ENCODE results near the gene MED22. TPM values are rescaled to one million over a fixed set of nuclear protein-coding genes. Genes with fewer than 3 reads are reported as not detected.

Gene MED22
- total and polyA plus RNA-seq, 2 donors from 2014 or later = 24.6 to 32.7 TPM

GRCh38 chr9:133290751-133291302, 57.1 kb downstream of the MED22 start:
- Histone ChIP-seq H3K4me1 (ENCODE audit: control insufficient read depth in 2 of 3, insufficient read depth in 2 of 3, low read depth in 1 of 3, low read length in 3 of 3) (no peaks in the 10 kb centered on the region), H3K27ac (ENCODE audit: low read depth in 2 of 2, low read length in 2 of 2) (no peak overlapping the region), H3K36me3 (ENCODE audit: control insufficient read depth in 2 of 3, insufficient read depth in 3 of 3, low read length in 3 of 3) (no peaks in the 10 kb centered on the region), H3K9ac (ENCODE audit: low read length in 3 of 3) (no peak overlapping the region), H3K27me3 (ENCODE audit: control insufficient read depth, insufficient read depth, low read length) (no peaks in the 10 kb centered on the region), H3K4me3 (ENCODE audit: low read length in 3 of 3) (no peak overlapping the region), H3K9me3 (ENCODE audit: control insufficient read depth in 2 of 3, insufficient read depth in 1 of 3, low read length in 3 of 3) (no peaks in the 10 kb centered on the region)
- TF ChIP-seq CTCF (IDR thresholded peaks at IDR 0.05; ENCODE audit: borderline replicate concordance, extremely low read depth, insufficient read depth) = no peak
- FAIRE-seq (no peak), DNase-seq (no peak)
- intact Hi-C loops (cut with DNase I) = no loop called here

Other genes starting within 250 kb of the MED22 start
- 43.3 TPM for gene RALGDS, start 226.9 kb downstream of the MED22 start, total RNA-seq
- gene RALGDS, start 226.9 kb downstream of the MED22 start, polyA plus RNA-seq (ENCODE audit: insufficient read depth, low read depth, low replicate concordance) = 13.0 TPM
- gene GBGT1, start 184.2 kb downstream of the MED22 start, total RNA-seq = 21.6 TPM
- gene GBGT1, start 184.2 kb downstream of the MED22 start, polyA plus RNA-seq (ENCODE audit: insufficient read depth, low read depth, low replicate concordance) = 7.9 TPM
- gene OBP2B, start 138.9 kb downstream of the MED22 start, total RNA-seq = not detected
- gene OBP2B, start 138.9 kb downstream of the MED22 start, polyA plus RNA-seq (ENCODE audit: insufficient read depth, low read depth, low replicate concordance) = not detected
- gene ABO, start 72.9 kb downstream of the MED22 start, total RNA-seq = 29.0 TPM
- gene ABO, start 72.9 kb downstream of the MED22 start, polyA plus RNA-seq (ENCODE audit: insufficient read depth, low read depth, low replicate concordance) = 25.0 TPM
- gene SURF6, start 11.9 kb downstream of the MED22 start, total RNA-seq = 17.3 TPM
- 16.8 TPM for gene SURF6, start 11.9 kb downstream of the MED22 start, polyA plus RNA-seq (ENCODE audit: insufficient read depth, low read depth, low replicate concordance)
- gene RPL7A, start 87 bp upstream of the MED22 start, total RNA-seq = 1,502 TPM
- gene RPL7A, start 87 bp upstream of the MED22 start, polyA plus RNA-seq (ENCODE audit: insufficient read depth, low read depth, low replicate concordance) = 2,097 TPM
- gene SURF1, start 8.4 kb upstream of the MED22 start, total RNA-seq = 45.0 TPM
- gene SURF1, start 8.4 kb upstream of the MED22 start, polyA plus RNA-seq (ENCODE audit: insufficient read depth, low read depth, low replicate concordance) = 165 TPM
- gene SURF2, start 8.4 kb upstream of the MED22 start, total RNA-seq = 23.5 TPM
- gene SURF2, start 8.4 kb upstream of the MED22 start, polyA plus RNA-seq (ENCODE audit: insufficient read depth, low read depth, low replicate concordance) = 61.2 TPM
- gene SURF4, start 27.9 kb upstream of the MED22 start, total RNA-seq = 138 TPM
- gene SURF4, start 27.9 kb upstream of the MED22 start, polyA plus RNA-seq (ENCODE audit: insufficient read depth, low read depth, low replicate concordance) = 121 TPM
- 1.9 TPM for gene STKLD1, start 28.2 kb upstream of the MED22 start, total RNA-seq
- 4.0 TPM for gene STKLD1, start 28.2 kb upstream of the MED22 start, polyA plus RNA-seq (ENCODE audit: insufficient read depth, low read depth, low replicate concordance)
- 17.5 TPM for gene REXO4, start 69.9 kb upstream of the MED22 start, total RNA-seq
- 18.6 TPM for gene REXO4, start 69.9 kb upstream of the MED22 start, polyA plus RNA-seq (ENCODE audit: insufficient read depth, low read depth, low replicate concordance)
- gene ADAMTS13, start 74.2 kb upstream of the MED22 start, total RNA-seq = 3.1 TPM
- 3.6 TPM for gene ADAMTS13, start 74.2 kb upstream of the MED22 start, polyA plus RNA-seq (ENCODE audit: insufficient read depth, low read depth, low replicate concordance)
- gene CACFD1, start 111.8 kb upstream of the MED22 start, total RNA-seq = 37.3 TPM
- gene CACFD1, start 111.8 kb upstream of the MED22 start, polyA plus RNA-seq (ENCODE audit: insufficient read depth, low read depth, low replicate concordance) = 37.8 TPM
- 5.8 TPM for gene SLC2A6, start 131.0 kb upstream of the MED22 start, total RNA-seq
- 2.5 TPM for gene SLC2A6, start 131.0 kb upstream of the MED22 start, polyA plus RNA-seq (ENCODE audit: insufficient read depth, low read depth, low replicate concordance)
- not detected for gene MYMK, start 176.8 kb upstream of the MED22 start, total RNA-seq
- gene MYMK, start 176.8 kb upstream of the MED22 start, polyA plus RNA-seq (ENCODE audit: insufficient read depth, low read depth, low replicate concordance) = not detected
- gene ADAMTSL2, start 186.6 kb upstream of the MED22 start, total RNA-seq = 32.1 TPM
- gene ADAMTSL2, start 186.6 kb upstream of the MED22 start, polyA plus RNA-seq (ENCODE audit: insufficient read depth, low read depth, low replicate concordance) = 20.0 TPM

All from kidney (tissue), 14 donors.